Spleen (tissue), 11 donors: Measurements from ENCODE around the gene TOM1L2. TPM values are rescaled to one million over a fixed set of nuclear protein-coding genes. Genes with fewer than 3 reads are reported as not detected.

ENCODE experiments used
- DNase-seq: peaks from one replicate; pipeline ENCODE4 v3.0.0-alpha.2; 2020
- H3K27ac ChIP-seq, 8 donors: fragments of 200-600 bp; sonication (generic) in 7 of 8; 1 replicate in 4 of 8; 2 replicates in 4 of 8; pipeline versions ENCODE4 v1.5.0 to v1.8.0; 2016 to 2021; ENCODE audit warnings: inconsistent platforms in 4 of 8, mild to moderate bottlenecking in 4 of 8, moderate library complexity in 1 of 8
- H3K27me3 ChIP-seq, 7 donors: fragments of 200-600 bp; sonication (generic) in 6 of 7; replicated peaks in 1 of 7; 1 replicate in 4 of 7; 2 replicates in 3 of 7; pipeline versions ENCODE4 v1.5.0 to v1.8.0; 2016 to 2021; ENCODE audit warnings: inconsistent platforms in 3 of 7, mild to moderate bottlenecking in 1 of 7
- H3K36me3 ChIP-seq, 6 donors: fragments of 200-600 bp; sonication (generic) in 5 of 6; 1 replicate in 4 of 6; 2 replicates in 2 of 6; pipeline versions ENCODE4 v1.5.0 to v1.8.0; 2016 to 2021; ENCODE audit warnings: inconsistent platforms in 2 of 6
- H3K4me1 ChIP-seq, 6 donors: fragments of 200-600 bp; sonication (generic) in 5 of 6; 1 replicate in 3 of 6; 2 replicates in 3 of 6; pipeline versions ENCODE4 v1.5.0 to v1.8.0; 2016 to 2021; ENCODE audit warnings: inconsistent platforms in 3 of 6
- H3K4me3 ChIP-seq, 8 donors: fragments of 200-600 bp; sonication (generic) in 7 of 8; 1 replicate in 4 of 8; 2 replicates in 4 of 8; pipeline versions ENCODE4 v1.5.0 to v1.8.0; 2016 to 2021; ENCODE audit warnings: inconsistent platforms in 4 of 8, mild to moderate bottlenecking in 4 of 8, moderate library complexity in 2 of 8
- H3K9me3 ChIP-seq, 8 donors: fragments of 200-600 bp; sonication (generic) in 7 of 8; 1 replicate in 4 of 8; 2 replicates in 4 of 8; pipeline versions ENCODE4 v1.5.0 to v1.8.0; 2016 to 2021; ENCODE audit warnings: inconsistent platforms in 4 of 8
- CTCF ChIP-seq, 11 experiments: fragments of 200-600 bp in 7 of 11; fragments of 450-650 bp in 4 of 11; sonication (generic) in 4 of 11; IDR thresholded peaks in 8 of 11; conservative IDR thresholded peaks in 3 of 11; 1 replicate in 7 of 11; 2 replicates in 4 of 11; pipeline versions ENCODE4 v1.4.0 to v1.8.0; 2016 to 2021; ENCODE audit warnings: antibody characterized with exemption in 11 of 11, inconsistent platforms in 4 of 11, mild to moderate bottlenecking in 1 of 11
- POLR2A ChIP-seq, 3 donors: fragments of 450-650 bp; IDR thresholded peaks; one replicate each; pipeline ENCODE4 v1.5.1; 2017; ENCODE audit warnings: antibody characterized with exemption in 3 of 3, mild to moderate bottlenecking in 1 of 3
- POLR2AphosphoS5 ChIP-seq, 3 donors: sonication (generic); formaldehyde crosslinking; IDR thresholded peaks; one replicate each; pipeline ENCODE4 v1.5.1; 2017; ENCODE audit warnings: antibody characterized with exemption in 3 of 3
- WGBS, 5 donors: extraction: QIAGEN DNeasy Blood & Tissue Kit in 3 of 5; methylation state at CpG; one replicate each; pipeline versions ENCODE4 v1.1.5 to v1.1.7; 2013 to 2018; 5-methylcytosine and 5-hydroxymethylcytosine counted together
- intact Hi-C: fragments of 100-400 bp; cut with DNase I; formaldehyde crosslinking; loops from one replicate; pipeline ENCODE4 v1.15.0; 2023; ENCODE audit warnings: low total_unique reads
- polyA plus RNA-seq, 3 donors: library from polyadenylated mRNA; stranded (reverse); fragments of 200-250 nt; gene quantifications; one replicate each; pipeline ENCODE4 v1.2.1, GENCODE V29; 2013
- total RNA-seq, 7 donors: library from RNA; depleted of rRNA in 3 of 7; stranded (reverse); fragments of >200 nt in 3 of 7; fragmentation: NEBNext Ultra II Directional in 4 of 7; extraction: Animal tissue kit (Norgen Biotek cat#: 25700) in 4 of 7; gene quantifications; one replicate each; pipeline versions ENCODE4 v1.1.0 to v1.2.1, GENCODE V29; 2016 to 2021
- donor health status: healthy with polysubstance abuse.
- donor health status: DM: no; HTN: no; CAD: no; lungs with moderate emphysema.
- donor health status: DM: no; HTN: no; CAD: no.
- donor health status: Bipolar disorder and iron deficiency.
- donor health status: healthy.
- donor health status: DM: no; HTN: no; CAD: no.
- donor health status: DM: yes; HTN: yes; CAD: no.

TOM1L2 gene
- total and polyA plus RNA-seq, 10 donors, result 5.3 to 82.6 (median 53.6) TPM

GRCh38 chr17:17937201-17937853 is 34.9 kb downstream of the TOM1L2 start:
- Histone ChIP-seq H3K36me3 (no peaks in the 10 kb centered on the region), H3K4me3 (no peak overlapping the region), H3K27me3 (no peaks in the 10 kb centered on the region), H3K4me1 (peaks cover 19 to 83% (median 49%) of the 10 kb centered on the region in 6 donors), H3K27ac (peak overlapping the region in 3 of 8 donors; percentile 8 to 60 (median 39)), H3K9me3 (no peaks in the 10 kb centered on the region)
- intact Hi-C loops, result no loop called here
- TF ChIP-seq POLR2A (IDR thresholded peaks at IDR 0.05) (no peak), POLR2AphosphoS5 (IDR thresholded peaks at IDR 0.05) (no peak), CTCF (IDR thresholded peaks at IDR 0.05 in 8 of 11, conservative IDR thresholded peaks at IDR 0.05 in 3 of 11) (no peak)
- WGBS, 5 donors, result 87 to 93% (median 90%) methylated on average over 4 of the region's 4 CpGs
- no peak for DNase-seq

- DNase-seq, result no peak
- Histone ChIP-seq H3K27me3 (no peaks in the 10 kb centered on the region), H3K9me3 (no peaks in the 10 kb centered on the region), H3K4me1 (peaks cover 19 to 66% (median 39%) of the 10 kb centered on the region in 6 donors), H3K4me3 (no peak overlapping the region), H3K36me3 (no peaks in the 10 kb centered on the region), H3K27ac (peak overlapping the region in 7 of 8 donors; percentile 16 to 65 (median 35))
- TF ChIP-seq POLR2A (IDR thresholded peaks at IDR 0.05), result no peak
- peak in 1 of 3 donors; percentile 33 for TF ChIP-seq POLR2AphosphoS5 (IDR thresholded peaks at IDR 0.05)
- TF ChIP-seq CTCF (IDR thresholded peaks at IDR 0.05 in 8 of 11, conservative IDR thresholded peaks at IDR 0.05 in 3 of 11), result no peak
- WGBS, 5 donors, result 51 to 76% (median 55%) methylated on average over 6 of the region's 6 CpGs
- intact Hi-C loops, result no loop called here
Measured at GRCh38 chr17:17935321-17936271, 36.6 kb downstream of the TOM1L2 start.

- no peak overlapping the region for H3K4me3 ChIP-seq
- H3K4me1 ChIP-seq, result peaks cover 16 to 58% (median 33%) of the 10 kb centered on the region in 6 donors
- no peaks in the 10 kb centered on the region for H3K36me3 ChIP-seq
- TF ChIP-seq POLR2A (IDR thresholded peaks at IDR 0.05), result no peak
- no peak for TF ChIP-seq CTCF (IDR thresholded peaks at IDR 0.05 in 8 of 11, conservative IDR thresholded peaks at IDR 0.05 in 3 of 11)
- TF ChIP-seq POLR2AphosphoS5 (IDR thresholded peaks at IDR 0.05), result no peak
- no peaks in the 10 kb centered on the region for H3K9me3 ChIP-seq
- peak overlapping the region in 5 of 8 donors; percentile 33 to 65 (median 46) for H3K27ac ChIP-seq
- DNase-seq, result no peak
- no peaks in the 10 kb centered on the region for H3K27me3 ChIP-seq
- intact Hi-C loops, result no loop called here
- WGBS, 5 donors, result 30 to 50% (median 32%) methylated on average over 3 of the region's 3 CpGs
Measured at GRCh38 chr17:17934806-17935205, 37.4 kb downstream of the TOM1L2 start.

- H3K4me3 ChIP-seq, result no peak overlapping the region
- peak overlapping the region in 4 of 8 donors; percentile 35 to 65 (median 53) for H3K27ac ChIP-seq
- no peak for DNase-seq
- no peaks in the 10 kb centered on the region for H3K27me3 ChIP-seq
- 77 to 84% (median 78%) methylated on average over 2 of the region's 2 CpGs for WGBS, 5 donors
- TF ChIP-seq CTCF (IDR thresholded peaks at IDR 0.05 in 8 of 11, conservative IDR thresholded peaks at IDR 0.05 in 3 of 11), result no peak
- TF ChIP-seq POLR2AphosphoS5 (IDR thresholded peaks at IDR 0.05), result no peak
- TF ChIP-seq POLR2A (IDR thresholded peaks at IDR 0.05), result no peak
- H3K36me3 ChIP-seq, result peaks cover 0 to under 1% (median 0%) of the 10 kb centered on the region in 6 donors
- no peaks in the 10 kb centered on the region for H3K9me3 ChIP-seq
- intact Hi-C loops, result no loop called here
- H3K4me1 ChIP-seq, result peaks cover 16 to 55% (median 33%) of the 10 kb centered on the region in 6 donors
Measured at GRCh38 chr17:17934214-17934613, 38.0 kb downstream of the TOM1L2 start.
